HL-60 (cell line): Measurements from ENCODE around the gene PINK1.

Experiments
- DNase-seq, 2 experiments: peaks; one replicate each; pipeline ENCODE4 v3.0.0-alpha.2; 2010 to 2020; ENCODE audit warnings: low read depth in 1 of 2, low spot score in 1 of 2
- H3K27ac ChIP-seq: fragments of 250-450 bp; sonication (Bioruptor Pico); replicated peaks from 2 replicates; pipeline ENCODE4 v1.5.1; 2020; ENCODE audit warnings: mild to moderate bottlenecking, moderate library complexity
- H3K27me3 ChIP-seq: fragments of 250-450 bp; sonication (Bioruptor Pico); 2 replicates; pipeline ENCODE4 v1.5.1; 2021; ENCODE audit warnings: mild to moderate bottlenecking, moderate library complexity; ENCODE audit not compliant: insufficient read depth, poor library complexity, severe bottlenecking
- H3K4me3 ChIP-seq: replicated peaks from 2 replicates; pipeline ENCODE4 v1.5.1; 2011; ENCODE audit warnings: mild to moderate bottlenecking, control low read depth, low read length; ENCODE audit not compliant: insufficient read depth
- CTCF ChIP-seq: IDR thresholded peaks from one replicate; pipeline ENCODE4 v1.5.1; 2011; ENCODE audit warnings: low read length, control low read depth, inconsistent platforms; ENCODE audit not compliant: insufficient read depth
- GABPA ChIP-seq: IDR thresholded peaks from 2 replicates; pipeline ENCODE4 v1.6.1; 2012; ENCODE audit warnings: low read depth
- POLR2AphosphoS5 ChIP-seq: IDR thresholded peaks from 2 replicates; pipeline ENCODE4 v1.6.1; 2012; ENCODE audit warnings: low read depth
- SPI1 ChIP-seq: IDR thresholded peaks from 2 replicates; pipeline ENCODE4 v1.6.1; 2012; ENCODE audit warnings: low read depth, mild to moderate bottlenecking, borderline replicate concordance
- TF ChIP-seq, protein P1 (sequence below): IDR thresholded peaks from 2 replicates; pipeline ENCODE4 v1.6.1; 2012; ENCODE audit warnings: low read depth; ENCODE audit not compliant: insufficient replicate concordance

The PINK1 gene

DNA sequence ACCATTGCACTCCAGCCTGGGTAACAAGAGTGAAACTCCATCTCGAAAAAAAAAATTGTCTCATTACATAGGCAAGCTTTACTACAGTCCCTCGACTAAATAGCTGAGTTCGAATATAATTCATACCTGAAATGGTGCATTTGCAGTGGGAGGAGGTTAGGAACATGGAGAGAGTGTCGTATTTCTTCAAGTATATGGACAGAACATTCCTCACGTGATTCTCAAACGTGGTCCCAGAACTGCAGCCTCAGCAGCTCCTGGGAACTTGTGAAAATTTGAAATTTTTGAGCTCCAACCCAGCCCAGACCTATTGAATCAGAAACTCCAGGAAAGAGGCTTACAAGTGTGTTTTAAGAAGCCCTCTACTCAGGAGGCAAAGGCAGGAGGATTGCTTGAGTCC lies 37.2 kb upstream of the PINK1 start:
- H3K4me3 ChIP-seq = no peak overlapping the region
- TF ChIP-seq SPI1 (no peak), POLR2AphosphoS5 (no peak), GABPA (no peak), CTCF (no peak)
- TF ChIP-seq, protein P1, sequence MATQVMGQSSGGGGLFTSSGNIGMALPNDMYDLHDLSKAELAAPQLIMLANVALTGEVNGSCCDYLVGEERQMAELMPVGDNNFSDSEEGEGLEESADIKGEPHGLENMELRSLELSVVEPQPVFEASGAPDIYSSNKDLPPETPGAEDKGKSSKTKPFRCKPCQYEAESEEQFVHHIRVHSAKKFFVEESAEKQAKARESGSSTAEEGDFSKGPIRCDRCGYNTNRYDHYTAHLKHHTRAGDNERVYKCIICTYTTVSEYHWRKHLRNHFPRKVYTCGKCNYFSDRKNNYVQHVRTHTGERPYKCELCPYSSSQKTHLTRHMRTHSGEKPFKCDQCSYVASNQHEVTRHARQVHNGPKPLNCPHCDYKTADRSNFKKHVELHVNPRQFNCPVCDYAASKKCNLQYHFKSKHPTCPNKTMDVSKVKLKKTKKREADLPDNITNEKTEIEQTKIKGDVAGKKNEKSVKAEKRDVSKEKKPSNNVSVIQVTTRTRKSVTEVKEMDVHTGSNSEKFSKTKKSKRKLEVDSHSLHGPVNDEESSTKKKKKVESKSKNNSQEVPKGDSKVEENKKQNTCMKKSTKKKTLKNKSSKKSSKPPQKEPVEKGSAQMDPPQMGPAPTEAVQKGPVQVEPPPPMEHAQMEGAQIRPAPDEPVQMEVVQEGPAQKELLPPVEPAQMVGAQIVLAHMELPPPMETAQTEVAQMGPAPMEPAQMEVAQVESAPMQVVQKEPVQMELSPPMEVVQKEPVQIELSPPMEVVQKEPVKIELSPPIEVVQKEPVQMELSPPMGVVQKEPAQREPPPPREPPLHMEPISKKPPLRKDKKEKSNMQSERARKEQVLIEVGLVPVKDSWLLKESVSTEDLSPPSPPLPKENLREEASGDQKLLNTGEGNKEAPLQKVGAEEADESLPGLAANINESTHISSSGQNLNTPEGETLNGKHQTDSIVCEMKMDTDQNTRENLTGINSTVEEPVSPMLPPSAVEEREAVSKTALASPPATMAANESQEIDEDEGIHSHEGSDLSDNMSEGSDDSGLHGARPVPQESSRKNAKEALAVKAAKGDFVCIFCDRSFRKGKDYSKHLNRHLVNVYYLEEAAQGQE = no peak

GRCh38 chr1:20597650-20598049 lies 35.6 kb upstream of the PINK1 start:
- peak overlapping the region; percentile 50 for H3K27ac ChIP-seq
- TF ChIP-seq, protein P1 = no peak
- no peak for TF ChIP-seq SPI1
- no peak for TF ChIP-seq POLR2AphosphoS5
- DNase-seq = peak in 1 of 2 experiments; percentile 61

More for the DNA sequence above, 37.2 kb upstream of the PINK1 start:
- Histone ChIP-seq H3K27ac (peak overlapping the region; percentile 50), H3K27me3 (no peaks in the 10 kb centered on the region)
- no peak for DNase-seq

GRCh38 chr1:20600156-20600555 lies 33.1 kb upstream of the PINK1 start:
- Histone ChIP-seq H3K4me3 (no peak overlapping the region), H3K27ac (no peak overlapping the region), H3K27me3 (no peaks in the 10 kb centered on the region)
- TF ChIP-seq POLR2AphosphoS5 (no peak), CTCF (no peak), GABPA (no peak), SPI1 (no peak)
- TF ChIP-seq, protein P1 = no peak
- no peak for DNase-seq

More at GRCh38 chr1:20597650-20598049, 35.6 kb upstream of the PINK1 start:
- H3K4me3 ChIP-seq = no peak overlapping the region
- H3K27me3 ChIP-seq = no peaks in the 10 kb centered on the region
